Spleen (tissue), 11 donors: ENCODE results near the gene PCARE. TPM values are rescaled to one million over a fixed set of nuclear protein-coding genes. Genes with fewer than 3 reads are reported as not detected.

ENCODE experiments used
- DNase-seq: peaks from one replicate; pipeline ENCODE4 v3.0.0-alpha.2; 2020
- H3K27ac ChIP-seq, 8 donors: fragments of 200-600 bp; sonication (generic) in 7 of 8; 1 replicate in 4 of 8; 2 replicates in 4 of 8; pipeline versions ENCODE4 v1.5.0 to v1.8.0; 2016 to 2021; ENCODE audit warnings: inconsistent platforms in 4 of 8, mild to moderate bottlenecking in 4 of 8, moderate library complexity in 1 of 8
- H3K27me3 ChIP-seq, 7 donors: fragments of 200-600 bp; sonication (generic) in 6 of 7; replicated peaks in 1 of 7; 1 replicate in 4 of 7; 2 replicates in 3 of 7; pipeline versions ENCODE4 v1.5.0 to v1.8.0; 2016 to 2021; ENCODE audit warnings: inconsistent platforms in 3 of 7, mild to moderate bottlenecking in 1 of 7
- H3K36me3 ChIP-seq, 6 donors: fragments of 200-600 bp; sonication (generic) in 5 of 6; 1 replicate in 4 of 6; 2 replicates in 2 of 6; pipeline versions ENCODE4 v1.5.0 to v1.8.0; 2016 to 2021; ENCODE audit warnings: inconsistent platforms in 2 of 6
- H3K4me1 ChIP-seq, 6 donors: fragments of 200-600 bp; sonication (generic) in 5 of 6; 1 replicate in 3 of 6; 2 replicates in 3 of 6; pipeline versions ENCODE4 v1.5.0 to v1.8.0; 2016 to 2021; ENCODE audit warnings: inconsistent platforms in 3 of 6
- H3K4me3 ChIP-seq, 8 donors: fragments of 200-600 bp; sonication (generic) in 7 of 8; 1 replicate in 4 of 8; 2 replicates in 4 of 8; pipeline versions ENCODE4 v1.5.0 to v1.8.0; 2016 to 2021; ENCODE audit warnings: inconsistent platforms in 4 of 8, mild to moderate bottlenecking in 4 of 8, moderate library complexity in 2 of 8
- H3K9me3 ChIP-seq, 8 donors: fragments of 200-600 bp; sonication (generic) in 7 of 8; 1 replicate in 4 of 8; 2 replicates in 4 of 8; pipeline versions ENCODE4 v1.5.0 to v1.8.0; 2016 to 2021; ENCODE audit warnings: inconsistent platforms in 4 of 8
- POLR2A ChIP-seq, 3 donors: fragments of 450-650 bp; IDR thresholded peaks; one replicate each; pipeline ENCODE4 v1.5.1; 2017; ENCODE audit warnings: antibody characterized with exemption in 3 of 3, mild to moderate bottlenecking in 1 of 3
- POLR2AphosphoS5 ChIP-seq, 3 donors: sonication (generic); formaldehyde crosslinking; IDR thresholded peaks; one replicate each; pipeline ENCODE4 v1.5.1; 2017; ENCODE audit warnings: antibody characterized with exemption in 3 of 3
- WGBS, 5 donors: extraction: QIAGEN DNeasy Blood & Tissue Kit in 3 of 5; methylation state at CpG; one replicate each; pipeline versions ENCODE4 v1.1.5 to v1.1.7; 2013 to 2018; 5-methylcytosine and 5-hydroxymethylcytosine counted together
- intact Hi-C: fragments of 100-400 bp; cut with DNase I; formaldehyde crosslinking; loops from one replicate; pipeline ENCODE4 v1.15.0; 2023; ENCODE audit warnings: low total_unique reads
- polyA plus RNA-seq, 3 donors: library from polyadenylated mRNA; stranded (reverse); fragments of 200-250 nt; gene quantifications; one replicate each; pipeline ENCODE4 v1.2.1, GENCODE V29; 2013
- total RNA-seq, 7 donors: library from RNA; depleted of rRNA in 3 of 7; stranded (reverse); fragments of >200 nt in 3 of 7; fragmentation: NEBNext Ultra II Directional in 4 of 7; extraction: Animal tissue kit (Norgen Biotek cat#: 25700) in 4 of 7; gene quantifications; one replicate each; pipeline versions ENCODE4 v1.1.0 to v1.2.1, GENCODE V29; 2016 to 2021
- TF ChIP-seq, protein P1 (sequence below), 11 experiments: fragments of 200-600 bp in 7 of 11; fragments of 450-650 bp in 4 of 11; sonication (generic) in 4 of 11; IDR thresholded peaks in 8 of 11; conservative IDR thresholded peaks in 3 of 11; 1 replicate in 7 of 11; 2 replicates in 4 of 11; pipeline versions ENCODE4 v1.4.0 to v1.8.0; 2016 to 2021; ENCODE audit warnings: antibody characterized with exemption in 11 of 11, inconsistent platforms in 4 of 11, mild to moderate bottlenecking in 1 of 11
- donor health status: healthy with polysubstance abuse.
- donor health status: DM: no; HTN: no; CAD: no; lungs with moderate emphysema.
- donor health status: DM: no; HTN: no; CAD: no.
- donor health status: Bipolar disorder and iron deficiency.
- donor health status: healthy.
- donor health status: DM: no; HTN: no; CAD: no.
- donor health status: DM: yes; HTN: yes; CAD: no.

Gene PCARE
- total and polyA plus RNA-seq, 10 donors = not detected

DNA sequence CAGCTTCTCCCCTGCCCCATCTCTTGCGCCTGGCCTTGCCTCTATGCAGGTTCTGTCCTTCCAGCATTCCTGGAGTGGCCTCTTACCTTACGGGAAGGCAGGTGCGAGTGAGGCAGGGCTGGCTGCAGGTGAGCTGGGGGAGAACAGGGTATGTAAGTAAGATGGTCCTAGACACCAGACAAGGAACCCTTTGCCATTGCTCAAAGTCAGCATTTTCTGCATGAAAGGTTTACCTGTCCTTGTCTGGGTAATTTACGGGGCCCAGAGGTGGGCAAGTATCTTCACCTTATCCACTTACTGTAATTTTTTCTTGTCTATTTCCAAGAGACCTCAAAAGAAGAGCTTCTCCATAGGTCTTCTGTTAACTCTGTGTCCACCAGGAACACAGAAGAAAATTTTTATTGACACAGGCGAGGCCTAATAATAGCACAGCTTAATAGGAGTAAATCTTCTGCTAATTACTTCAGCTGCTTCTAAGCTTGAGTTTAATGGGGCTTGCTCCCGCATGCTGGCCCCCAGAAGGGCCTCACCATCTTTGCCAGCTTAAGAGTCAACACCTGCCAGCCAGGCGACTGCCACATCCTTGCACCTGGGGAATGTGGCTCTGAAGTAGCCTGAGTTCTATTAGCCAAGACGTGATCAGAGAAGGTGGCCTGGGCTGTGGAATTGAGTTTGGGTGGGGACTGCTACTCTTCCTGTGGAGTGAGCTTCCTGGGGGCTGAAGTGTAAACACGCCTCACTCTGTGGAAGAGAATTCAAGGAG lies 27.1 kb downstream of the PCARE start:
- Histone ChIP-seq H3K27me3 (no peaks in the 10 kb centered on the region), H3K27ac (no peak overlapping the region), H3K4me1 (peaks cover 0 to 8% (median 0%) of the 10 kb centered on the region in 6 donors), H3K9me3 (no peaks in the 10 kb centered on the region), H3K4me3 (no peak overlapping the region), H3K36me3 (peaks cover 0 to 20% (median 0%) of the 10 kb centered on the region in 6 donors)
- DNase-seq = no peak
- 89 to 95% (median 90%) methylated on average over 9 of the region's 9 CpGs for WGBS, 5 donors
- TF ChIP-seq POLR2AphosphoS5 (IDR thresholded peaks at IDR 0.05) = no peak
- no peak for TF ChIP-seq POLR2A (IDR thresholded peaks at IDR 0.05)
- intact Hi-C loops = no loop called here

- intact Hi-C loops = no loop called here
- no peaks in the 10 kb centered on the region for H3K9me3 ChIP-seq
- TF ChIP-seq POLR2A (IDR thresholded peaks at IDR 0.05) (no peak), POLR2AphosphoS5 (IDR thresholded peaks at IDR 0.05) (no peak)
- TF ChIP-seq, protein P1, sequence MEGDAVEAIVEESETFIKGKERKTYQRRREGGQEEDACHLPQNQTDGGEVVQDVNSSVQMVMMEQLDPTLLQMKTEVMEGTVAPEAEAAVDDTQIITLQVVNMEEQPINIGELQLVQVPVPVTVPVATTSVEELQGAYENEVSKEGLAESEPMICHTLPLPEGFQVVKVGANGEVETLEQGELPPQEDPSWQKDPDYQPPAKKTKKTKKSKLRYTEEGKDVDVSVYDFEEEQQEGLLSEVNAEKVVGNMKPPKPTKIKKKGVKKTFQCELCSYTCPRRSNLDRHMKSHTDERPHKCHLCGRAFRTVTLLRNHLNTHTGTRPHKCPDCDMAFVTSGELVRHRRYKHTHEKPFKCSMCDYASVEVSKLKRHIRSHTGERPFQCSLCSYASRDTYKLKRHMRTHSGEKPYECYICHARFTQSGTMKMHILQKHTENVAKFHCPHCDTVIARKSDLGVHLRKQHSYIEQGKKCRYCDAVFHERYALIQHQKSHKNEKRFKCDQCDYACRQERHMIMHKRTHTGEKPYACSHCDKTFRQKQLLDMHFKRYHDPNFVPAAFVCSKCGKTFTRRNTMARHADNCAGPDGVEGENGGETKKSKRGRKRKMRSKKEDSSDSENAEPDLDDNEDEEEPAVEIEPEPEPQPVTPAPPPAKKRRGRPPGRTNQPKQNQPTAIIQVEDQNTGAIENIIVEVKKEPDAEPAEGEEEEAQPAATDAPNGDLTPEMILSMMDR (IDR thresholded peaks at IDR 0.05 in 8 of 11, conservative IDR thresholded peaks at IDR 0.05 in 3 of 11) = no peak
- no peaks in the 10 kb centered on the region for H3K27me3 ChIP-seq
- no peak for DNase-seq
- peaks cover 0 to 14% (median 0%) of the 10 kb centered on the region in 6 donors for H3K36me3 ChIP-seq
- 90 to 94% (median 92%) methylated on average over 2 of the region's 2 CpGs for WGBS, 5 donors
- H3K4me3 ChIP-seq = no peak overlapping the region
- H3K27ac ChIP-seq = no peak overlapping the region
- peaks cover 0 to 12% (median 0%) of the 10 kb centered on the region in 6 donors for H3K4me1 ChIP-seq
Measured at GRCh38 chr2:29046321-29046720, 28.0 kb downstream of the PCARE start.

- WGBS, 5 donors = 81 to 93% (median 87%) methylated on average over 4 of the region's 4 CpGs
- TF ChIP-seq POLR2AphosphoS5 (IDR thresholded peaks at IDR 0.05) = no peak
- no peak for TF ChIP-seq POLR2A (IDR thresholded peaks at IDR 0.05)
- TF ChIP-seq, protein P1 (IDR thresholded peaks at IDR 0.05 in 8 of 11, conservative IDR thresholded peaks at IDR 0.05 in 3 of 11) = no peak
- no peak overlapping the region for H3K4me3 ChIP-seq
- H3K27me3 ChIP-seq = no peaks in the 10 kb centered on the region
- no peak overlapping the region for H3K27ac ChIP-seq
- peak; percentile 44 for DNase-seq
- H3K4me1 ChIP-seq = peaks cover 0 to 12% (median 0%) of the 10 kb centered on the region in 6 donors
- no peaks in the 10 kb centered on the region for H3K9me3 ChIP-seq
- intact Hi-C loops = no loop called here
- peaks cover 0 to 14% (median 0%) of the 10 kb centered on the region in 6 donors for H3K36me3 ChIP-seq
Measured at GRCh38 chr2:29044459-29044858, 29.9 kb downstream of the PCARE start.

GRCh38 chr2:29042561-29043075 lies 31.7 kb downstream of the PCARE start:
- TF ChIP-seq POLR2A (IDR thresholded peaks at IDR 0.05) (no peak), POLR2AphosphoS5 (IDR thresholded peaks at IDR 0.05) (peak in 1 of 3 donors; percentile 46)
- TF ChIP-seq, protein P1 (IDR thresholded peaks at IDR 0.05 in 8 of 11, conservative IDR thresholded peaks at IDR 0.05 in 3 of 11) = no peak
- Histone ChIP-seq H3K27ac (no peak overlapping the region), H3K9me3 (no peaks in the 10 kb centered on the region), H3K4me1 (peaks cover 0 to 12% (median 0%) of the 10 kb centered on the region in 6 donors), H3K27me3 (no peaks in the 10 kb centered on the region), H3K36me3 (peaks cover 0 to 14% (median 0%) of the 10 kb centered on the region in 6 donors), H3K4me3 (no peak overlapping the region)
- 58 to 76% (median 73%) methylated on average over 9 of the region's 9 CpGs for WGBS, 5 donors
- intact Hi-C loops = no loop called here
- DNase-seq = no peak
